Fibroblast of lung (primary cell): ENCODE results near the gene OTOP1. TPM values are rescaled to one million over a fixed set of nuclear protein-coding genes. Genes with fewer than 3 reads are reported as not detected.
A peak's percentile ranks its signal among the peaks of the same experiment; 100 is the strongest.
"Not testable (repeated sequence)": the region's sequence is repeated elsewhere in the genome, so short reads cannot be mapped to it uniquely, and the experiment has no call there.

ENCODE experiments used
- DNase-seq, 2 donors: peaks; one replicate each; pipeline versions ENCODE4 v3.0.0 to v3.0.0-alpha.2; 2010; ENCODE audit warnings: low read depth in 2 of 2
- H2AFZ ChIP-seq: 2 replicates; pipeline ENCODE4 v1.5.1; 2012; ENCODE audit warnings: low read length, control low read depth, inconsistent platforms
- H3K27ac ChIP-seq: 2 replicates; pipeline ENCODE4 v1.5.1; 2011; ENCODE audit warnings: low read length, control low read depth; ENCODE audit not compliant: insufficient read depth
- H3K27me3 ChIP-seq: 2 replicates; pipeline ENCODE4 v1.5.1; 2011; ENCODE audit warnings: mild to moderate bottlenecking, low read length; ENCODE audit not compliant: control insufficient read depth, insufficient read depth
- H3K36me3 ChIP-seq: 2 replicates; pipeline ENCODE4 v1.5.1; 2011; ENCODE audit warnings: low read length; ENCODE audit not compliant: control insufficient read depth, insufficient read depth
- H3K4me1 ChIP-seq: 2 replicates; pipeline ENCODE4 v1.5.1; 2011; ENCODE audit warnings: low read length; ENCODE audit not compliant: control insufficient read depth, insufficient read depth; ENCODE audit errors: extremely low read depth
- H3K4me2 ChIP-seq: 2 replicates; pipeline ENCODE4 v1.5.1; 2011; ENCODE audit warnings: low read length, control low read depth; ENCODE audit not compliant: insufficient read depth; ENCODE audit errors: extremely low read depth
- H3K4me3 ChIP-seq, 4 experiments: fragments of 200-600 bp in 1 of 4; sonication (generic) in 1 of 4; replicated peaks in 1 of 4; 2 replicates each; pipeline ENCODE4 v1.5.1; 2011 to 2016; ENCODE audit warnings: low read length in 4 of 4, low read depth in 3 of 4, mild to moderate bottlenecking in 3 of 4, control low read depth in 2 of 4, inconsistent platforms in 1 of 4, mixed read lengths in 1 of 4; ENCODE audit not compliant: insufficient read depth in 1 of 4; ENCODE audit errors: control extremely low read depth in 1 of 4
- H3K79me2 ChIP-seq: 2 replicates; pipeline ENCODE4 v1.5.1; 2012; ENCODE audit warnings: mild to moderate bottlenecking, low read length, inconsistent platforms; ENCODE audit not compliant: control insufficient read depth, insufficient read depth
- H3K9ac ChIP-seq: 2 replicates; pipeline ENCODE4 v1.5.1; 2011; ENCODE audit warnings: mild to moderate bottlenecking, low read length, control low read depth; ENCODE audit not compliant: insufficient read depth
- H3K9me3 ChIP-seq: 2 replicates; pipeline ENCODE4 v1.5.1; 2012; ENCODE audit warnings: low read depth, low read length; ENCODE audit not compliant: control insufficient read depth, insufficient read depth
- H4K20me1 ChIP-seq: 2 replicates; pipeline ENCODE4 v1.5.1; 2011; ENCODE audit warnings: low read length; ENCODE audit not compliant: control insufficient read depth, insufficient read depth; ENCODE audit errors: extremely low read depth
- EZH2 ChIP-seq: IDR thresholded peaks from 2 replicates; pipeline ENCODE4 v1.5.1; 2012; ENCODE audit warnings: low read length, control low read depth, mild to moderate bottlenecking; ENCODE audit errors: missing control alignments
- polyA plus RNA-seq, 2 donors: library from polyadenylated mRNA; depleted of rRNA in 1 of 2; stranded (reverse) in 1 of 2; unstranded in 1 of 2; fragments of >200 nt; gene quantifications; 2 replicates each; pipeline ENCODE4 v1.2.1, GENCODE V29; 2011 to 2012; ENCODE audit warnings: missing spikeins in 1 of 2
- total RNA-seq: library from RNA; depleted of rRNA; stranded (reverse); fragments of >200 nt; gene quantifications from 2 replicates; pipeline ENCODE4 v1.2.1, GENCODE V29; 2014
- TF ChIP-seq, protein P1 (sequence below), 2 donors: IDR thresholded peaks in 1 of 2; conservative IDR thresholded peaks in 1 of 2; 1 replicate in 1 of 2; 2 replicates in 1 of 2; pipeline ENCODE4 v1.5.1; 2011 to 2012; ENCODE audit warnings: low read length in 2 of 2, control low read depth in 1 of 2, inconsistent platforms in 1 of 2, low read depth in 1 of 2, mild to moderate bottlenecking in 1 of 2

Gene OTOP1
- total and polyA plus RNA-seq, 2 donors (not counting 1 experiment from before 2014, with no cell fraction given), result not detected

DNA sequence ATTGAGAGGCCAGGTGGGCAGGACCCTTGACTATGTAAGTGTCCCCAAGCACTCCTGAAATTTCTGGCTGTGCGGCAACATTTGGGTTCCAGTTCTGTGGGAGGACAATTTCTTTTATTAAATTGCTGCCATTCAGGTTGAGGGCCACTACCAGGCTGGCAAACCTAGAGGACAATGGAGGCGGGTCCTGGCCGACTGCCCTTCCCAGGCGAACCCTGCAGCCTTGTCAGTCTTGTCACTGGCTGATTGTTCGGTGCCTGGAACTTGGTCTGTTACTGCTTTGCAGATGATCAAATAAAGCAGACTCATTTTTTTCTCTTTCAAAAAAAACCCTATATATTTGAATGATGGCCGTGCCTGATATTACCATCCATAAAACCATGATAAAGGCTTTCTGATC lies 27.9 kb upstream of the OTOP1 start:
- Histone ChIP-seq H3K9me3 (no peaks in the 10 kb centered on the region), H3K9ac (no peak overlapping the region), H3K4me2 (no peak overlapping the region), H3K4me1 (no peaks in the 10 kb centered on the region), H3K36me3 (no peaks in the 10 kb centered on the region), H3K27ac (no peak overlapping the region), H2AFZ (no peak overlapping the region), H3K79me2 (no peaks in the 10 kb centered on the region), H4K20me1 (no peaks in the 10 kb centered on the region), H3K4me3 (no peak overlapping the region), H3K27me3 (peaks cover 4% of the 10 kb centered on the region)
- no peak for DNase-seq
- TF ChIP-seq, protein P1, sequence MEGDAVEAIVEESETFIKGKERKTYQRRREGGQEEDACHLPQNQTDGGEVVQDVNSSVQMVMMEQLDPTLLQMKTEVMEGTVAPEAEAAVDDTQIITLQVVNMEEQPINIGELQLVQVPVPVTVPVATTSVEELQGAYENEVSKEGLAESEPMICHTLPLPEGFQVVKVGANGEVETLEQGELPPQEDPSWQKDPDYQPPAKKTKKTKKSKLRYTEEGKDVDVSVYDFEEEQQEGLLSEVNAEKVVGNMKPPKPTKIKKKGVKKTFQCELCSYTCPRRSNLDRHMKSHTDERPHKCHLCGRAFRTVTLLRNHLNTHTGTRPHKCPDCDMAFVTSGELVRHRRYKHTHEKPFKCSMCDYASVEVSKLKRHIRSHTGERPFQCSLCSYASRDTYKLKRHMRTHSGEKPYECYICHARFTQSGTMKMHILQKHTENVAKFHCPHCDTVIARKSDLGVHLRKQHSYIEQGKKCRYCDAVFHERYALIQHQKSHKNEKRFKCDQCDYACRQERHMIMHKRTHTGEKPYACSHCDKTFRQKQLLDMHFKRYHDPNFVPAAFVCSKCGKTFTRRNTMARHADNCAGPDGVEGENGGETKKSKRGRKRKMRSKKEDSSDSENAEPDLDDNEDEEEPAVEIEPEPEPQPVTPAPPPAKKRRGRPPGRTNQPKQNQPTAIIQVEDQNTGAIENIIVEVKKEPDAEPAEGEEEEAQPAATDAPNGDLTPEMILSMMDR (conservative IDR thresholded peaks at IDR 0.05 in 1 of 2, IDR thresholded peaks at IDR 0.05 in 1 of 2; ENCODE audit: low read depth in 1 of 2, low read length in 2 of 2), result no peak
- no peak for TF ChIP-seq EZH2

DNA sequence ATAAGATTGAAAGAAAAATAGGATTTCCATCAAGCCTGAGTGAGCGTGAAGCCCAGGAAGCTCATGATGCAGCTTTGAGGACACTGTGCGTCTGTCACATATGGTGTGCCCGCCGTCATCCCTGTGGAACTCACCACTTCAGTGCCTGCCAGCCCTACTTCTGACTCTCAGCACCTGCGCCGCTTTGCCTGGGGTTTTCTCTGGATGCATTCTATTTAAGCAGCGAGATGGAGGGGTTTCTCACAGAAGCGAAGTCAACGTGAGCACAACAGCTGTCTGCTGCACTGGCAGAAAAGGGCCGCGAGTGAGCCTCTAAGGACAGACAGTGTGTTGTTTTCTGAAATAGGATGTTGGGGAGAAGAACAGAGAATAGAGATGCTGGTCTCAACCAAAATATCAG lies 27.5 kb upstream of the OTOP1 start:
- Histone ChIP-seq H3K9ac (no peak overlapping the region), H3K27me3 (peaks cover 4% of the 10 kb centered on the region), H3K79me2 (no peaks in the 10 kb centered on the region), H4K20me1 (no peaks in the 10 kb centered on the region), H3K4me1 (no peaks in the 10 kb centered on the region), H2AFZ (no peak overlapping the region), H3K4me3 (no peak overlapping the region), H3K9me3 (no peaks in the 10 kb centered on the region), H3K27ac (no peak overlapping the region), H3K4me2 (no peak overlapping the region), H3K36me3 (no peaks in the 10 kb centered on the region)
- DNase-seq, result no peak
- TF ChIP-seq, protein P1 (conservative IDR thresholded peaks at IDR 0.05 in 1 of 2, IDR thresholded peaks at IDR 0.05 in 1 of 2; ENCODE audit: low read depth in 1 of 2, low read length in 2 of 2), result no peak

GRCh38 chr4:4249866-4250265 lies 23.1 kb upstream of the OTOP1 start:
- Histone ChIP-seq H3K4me1 (peaks cover 4% of the 10 kb centered on the region), H3K36me3 (peaks cover 2% of the 10 kb centered on the region), H4K20me1 (no peaks in the 10 kb centered on the region), H3K9ac (no peak overlapping the region), H2AFZ (no peak overlapping the region), H3K9me3 (no peaks in the 10 kb centered on the region), H3K27me3 (no peaks in the 10 kb centered on the region), H3K4me2 (no peak overlapping the region), H3K27ac (no peak overlapping the region), H3K4me3 (no peak overlapping the region), H3K79me2 (peaks cover 10% of the 10 kb centered on the region)
- DNase-seq, result no peak
- TF ChIP-seq EZH2, result no peak
- TF ChIP-seq, protein P1 (conservative IDR thresholded peaks at IDR 0.05 in 1 of 2, IDR thresholded peaks at IDR 0.05 in 1 of 2; ENCODE audit: low read depth in 1 of 2, low read length in 2 of 2), result no peak

DNA sequence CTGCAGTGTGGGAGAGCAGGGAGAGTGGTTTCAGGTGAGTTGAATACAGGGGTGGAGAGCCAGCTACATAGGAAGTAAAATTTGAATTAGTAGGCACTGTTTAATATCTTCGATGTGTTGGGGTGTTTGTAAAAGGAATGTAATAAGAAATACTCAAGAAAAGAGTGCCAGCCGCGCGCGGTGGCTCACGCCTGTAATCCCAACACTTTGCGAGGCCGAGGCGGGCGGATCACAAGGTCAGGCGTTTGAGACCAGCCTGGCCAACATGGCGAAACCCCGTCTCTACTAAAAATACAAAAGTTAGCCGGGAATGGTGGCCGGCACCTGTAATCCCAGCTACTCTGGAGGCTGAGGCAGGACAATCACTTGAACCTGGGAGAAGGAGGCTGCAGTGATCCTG lies 22.6 kb upstream of the OTOP1 start:
- not testable (repeated sequence) for DNase-seq, H3K79me2 ChIP-seq, H3K9me3 ChIP-seq, H3K36me3 ChIP-seq, H4K20me1 ChIP-seq, H3K27ac ChIP-seq, H3K9ac ChIP-seq, H3K4me1 ChIP-seq, H3K27me3 ChIP-seq
- Histone ChIP-seq H2AFZ (peak overlapping the region; percentile 83), H3K4me3 (peak overlapping the region in 2 of 4 experiments; percentile 79 to 99), H3K4me2 (peak overlapping the region; percentile 84)
